NCI-H1092 treated with DMSO at 0.1 percent for 48 hours (cell line): ENCODE data around the gene TTYH1.

Experiments used
- DNase-seq: peaks from one replicate; lab custom pipeline; 2025; lab: John Stamatoyannopoulos, UW

Gene TTYH1

GRCh38 chr19:54424201-54424600, 8.9 kb downstream of the TTYH1 start:
- DNase-seq = no peak

- DNase-seq = no peak
Measured at GRCh38 chr19:54424660-54425381, 9.6 kb downstream of the TTYH1 start.

GRCh38 chr19:54425382-54425723, 10.1 kb downstream of the TTYH1 start:
- DNase-seq = no peak

GRCh38 chr19:54426291-54426931, 11.1 kb downstream of the TTYH1 start:
- DNase-seq = no peak

- DNase-seq = no peak
Measured at GRCh38 chr19:54427586-54427985, 12.3 kb downstream of the TTYH1 start.

GRCh38 chr19:54428323-54429175, 13.3 kb downstream of the TTYH1 start:
- no peak for DNase-seq

- no peak for DNase-seq
Measured at GRCh38 chr19:54429176-54429495, 13.9 kb downstream of the TTYH1 start.

GRCh38 chr19:54429545-54430227, 14.4 kb downstream of the TTYH1 start:
- DNase-seq = no peak

- DNase-seq = peak; percentile 12
Measured at GRCh38 chr19:54430306-54431254, 15.3 kb downstream of the TTYH1 start.

- no peak for DNase-seq
Measured at GRCh38 chr19:54431255-54431838, 16.1 kb downstream of the TTYH1 start.

- DNase-seq = no peak
Measured at GRCh38 chr19:54432144-54432738, 17.0 kb downstream of the TTYH1 start.

- no peak for DNase-seq
Measured at GRCh38 chr19:54433697-54434096, 18.4 kb downstream of the TTYH1 start.

GRCh38 chr19:54434112-54434872, 19.0 kb downstream of the TTYH1 start:
- no peak for DNase-seq

- DNase-seq = no peak
Measured at GRCh38 chr19:54434873-54435214, 19.6 kb downstream of the TTYH1 start.

- no peak for DNase-seq
Measured at GRCh38 chr19:54435551-54436016, 20.3 kb downstream of the TTYH1 start.

GRCh38 chr19:54436031-54436523, 20.8 kb downstream of the TTYH1 start:
- no peak for DNase-seq

- DNase-seq = no peak
Measured at GRCh38 chr19:54436628-54437252, 21.5 kb downstream of the TTYH1 start.

GRCh38 chr19:54439174-54439851, 24.0 kb downstream of the TTYH1 start:
- DNase-seq = no peak

GRCh38 chr19:54440641-54441040, 25.4 kb downstream of the TTYH1 start:
- DNase-seq = no peak
